GM12801 (cell line): ENCODE results near the gene CCDC18.

Experiments
- CTCF ChIP-seq: IDR thresholded peaks from one replicate; pipeline ENCODE4 v1.5.1; 2011; ENCODE audit warnings: control low read depth; ENCODE audit not compliant: insufficient read length; ENCODE audit errors: extremely low read depth

Gene CCDC18

DNA sequence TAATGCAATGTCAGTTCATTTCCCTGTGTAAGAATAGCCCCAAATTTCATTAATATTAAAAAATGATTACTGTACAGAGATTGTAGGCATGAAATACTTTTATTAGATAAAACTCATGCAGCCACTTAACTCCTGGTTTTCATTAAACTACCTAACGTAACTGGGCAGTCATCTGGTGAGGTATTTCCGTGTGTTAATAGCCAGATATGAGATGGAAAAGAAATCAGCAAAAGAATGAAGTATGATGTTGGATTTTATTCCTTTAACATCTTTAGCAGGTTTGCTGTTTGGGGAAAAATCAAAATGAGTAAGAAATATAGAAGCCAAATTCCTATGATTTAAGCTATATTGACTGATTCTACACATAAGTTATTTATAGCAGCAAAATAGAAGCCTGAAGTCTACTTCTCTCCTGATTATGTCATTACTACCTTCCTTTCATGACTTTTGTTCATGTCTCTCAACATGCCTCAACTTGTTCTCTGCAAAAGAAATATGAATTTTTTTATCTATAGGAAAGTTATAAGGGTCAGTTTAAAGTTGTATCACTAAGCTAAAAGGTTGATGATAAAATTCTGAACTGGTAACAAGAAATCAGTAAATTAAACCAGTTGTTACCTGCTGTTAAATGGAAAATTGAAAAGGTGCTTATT lies 42.6 kb downstream of the CCDC18 start:
- no peak for TF ChIP-seq CTCF

DNA sequence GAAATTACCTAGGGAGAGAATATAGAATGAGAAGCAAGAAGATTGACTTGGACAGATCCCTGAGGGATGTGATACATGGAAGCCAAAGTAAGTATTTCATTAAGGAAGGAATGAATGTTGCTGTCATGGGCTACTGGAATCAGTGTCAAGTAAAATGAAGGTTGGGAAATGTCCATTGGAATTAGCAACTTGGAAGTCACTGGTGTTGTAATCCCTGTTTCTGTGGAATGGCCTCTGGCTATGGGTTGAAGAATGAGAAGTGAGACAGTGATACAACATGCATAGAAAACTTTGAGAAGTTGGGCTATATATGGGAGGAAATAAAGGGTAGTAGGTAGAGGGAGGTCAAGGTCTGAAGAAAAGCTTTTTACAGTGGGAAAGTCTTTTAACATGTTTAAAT lies 54.7 kb downstream of the CCDC18 start:
- TF ChIP-seq CTCF: no peak

DNA sequence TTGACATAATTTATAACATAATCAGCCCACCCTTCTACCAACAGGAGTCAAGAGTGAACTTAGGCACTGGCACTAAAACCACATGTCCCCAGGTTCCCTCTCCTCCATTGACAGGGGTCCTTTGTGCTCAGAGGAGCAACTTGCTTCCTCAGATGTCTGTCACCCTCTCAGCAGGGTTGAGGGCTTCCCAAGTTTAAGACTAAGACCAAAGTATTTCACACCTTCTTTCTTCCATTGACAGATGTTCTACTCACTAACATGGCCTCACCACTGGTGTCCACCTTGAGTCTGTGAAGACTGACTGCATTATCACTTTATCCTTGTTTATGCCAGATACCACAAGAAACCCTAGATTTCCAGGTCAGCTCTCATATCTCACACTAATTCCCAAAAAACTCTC lies 56.5 kb downstream of the CCDC18 start:
- TF ChIP-seq CTCF: no peak

DNA sequence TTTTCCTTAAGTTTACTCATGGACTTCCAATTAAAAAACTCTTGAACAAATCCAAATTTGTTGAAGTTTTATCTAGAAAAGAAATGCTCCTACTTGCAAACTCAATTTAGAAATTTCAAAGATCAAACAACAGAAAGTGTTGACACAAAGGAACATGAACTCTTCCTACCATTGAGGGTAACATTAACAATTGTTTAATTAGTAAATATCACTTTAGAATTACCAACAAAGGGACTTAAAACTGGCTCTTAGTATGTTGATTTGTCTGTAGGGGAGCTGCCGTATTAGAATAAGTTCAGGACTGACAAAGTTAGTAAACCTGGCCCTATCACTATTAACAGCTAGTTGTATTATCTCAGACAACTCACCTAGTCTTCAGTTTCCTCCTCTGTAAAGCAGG lies 57.9 kb downstream of the CCDC18 start:
- no peak for TF ChIP-seq CTCF

DNA sequence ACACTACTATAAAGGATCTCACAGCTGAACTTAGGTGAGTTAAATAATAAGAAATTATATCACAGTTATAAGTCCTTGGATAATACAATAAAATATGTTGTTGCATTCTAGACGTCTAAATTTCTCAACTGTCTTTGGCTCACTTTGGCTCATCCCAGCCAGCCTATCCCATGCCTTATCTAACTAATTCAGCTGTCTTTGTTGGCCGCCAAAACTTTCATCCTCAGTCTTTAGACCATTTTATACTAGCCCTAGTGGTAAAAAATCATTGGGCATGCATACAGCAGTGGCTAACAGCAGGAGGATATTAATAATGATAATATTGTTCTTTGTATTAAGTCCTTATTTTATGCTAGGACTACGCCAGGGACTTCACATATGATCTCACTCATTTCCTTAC lies 59.3 kb downstream of the CCDC18 start:
- no peak for TF ChIP-seq CTCF

DNA sequence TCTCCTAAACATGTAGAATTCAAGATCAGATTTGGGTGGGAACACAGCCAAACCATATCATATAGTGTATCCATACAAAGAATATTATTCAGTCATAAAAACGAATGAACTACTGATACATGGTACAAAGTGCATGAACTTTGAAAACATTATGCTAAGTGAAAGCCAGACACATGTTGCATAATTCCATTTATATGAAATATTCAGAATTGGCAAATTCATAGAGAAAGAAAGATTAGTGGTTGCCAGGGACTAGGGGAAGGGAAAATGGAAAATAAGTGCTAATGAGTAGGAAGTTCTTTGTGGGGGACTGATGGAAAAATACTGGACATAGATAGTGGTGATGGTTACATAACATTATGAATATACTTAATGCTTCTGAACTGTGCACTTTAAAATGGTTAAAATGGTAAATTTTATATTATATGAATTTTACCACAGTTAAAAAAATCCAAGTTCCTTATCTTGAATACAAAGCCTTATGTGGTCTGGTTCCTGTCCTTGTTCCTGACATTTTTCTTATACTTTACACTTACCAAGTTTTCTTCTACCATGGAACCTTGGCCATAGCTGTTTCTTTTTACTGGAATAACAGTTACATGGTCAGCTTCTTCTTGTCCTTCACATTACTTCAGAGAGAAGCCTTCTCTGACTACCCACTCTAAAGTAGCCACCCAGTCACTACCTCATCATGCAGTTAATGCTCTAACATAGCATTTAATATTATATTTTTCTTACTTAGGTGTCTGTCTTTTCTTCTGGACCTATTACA lies 64.0 kb downstream of the CCDC18 start:
- no peak for TF ChIP-seq CTCF

- no peak for TF ChIP-seq CTCF
Observed at GRCh38 chr1:93251966-93252365, 71.4 kb downstream of the CCDC18 start.
